HG02970 (cell line): ENCODE results near the gene ZNF500.

Experiments used
- ATAC-seq: cut with Tn5 transposase; IDR thresholded peaks from one replicate; pipeline ENCODE4 v1.9.1; 2021; ENCODE audit warnings: mild to moderate bottlenecking, moderate library complexity, moderate number of reproducible peaks; ENCODE audit not compliant: unreplicated experiment, low FRiP score

Gene ZNF500

DNA sequence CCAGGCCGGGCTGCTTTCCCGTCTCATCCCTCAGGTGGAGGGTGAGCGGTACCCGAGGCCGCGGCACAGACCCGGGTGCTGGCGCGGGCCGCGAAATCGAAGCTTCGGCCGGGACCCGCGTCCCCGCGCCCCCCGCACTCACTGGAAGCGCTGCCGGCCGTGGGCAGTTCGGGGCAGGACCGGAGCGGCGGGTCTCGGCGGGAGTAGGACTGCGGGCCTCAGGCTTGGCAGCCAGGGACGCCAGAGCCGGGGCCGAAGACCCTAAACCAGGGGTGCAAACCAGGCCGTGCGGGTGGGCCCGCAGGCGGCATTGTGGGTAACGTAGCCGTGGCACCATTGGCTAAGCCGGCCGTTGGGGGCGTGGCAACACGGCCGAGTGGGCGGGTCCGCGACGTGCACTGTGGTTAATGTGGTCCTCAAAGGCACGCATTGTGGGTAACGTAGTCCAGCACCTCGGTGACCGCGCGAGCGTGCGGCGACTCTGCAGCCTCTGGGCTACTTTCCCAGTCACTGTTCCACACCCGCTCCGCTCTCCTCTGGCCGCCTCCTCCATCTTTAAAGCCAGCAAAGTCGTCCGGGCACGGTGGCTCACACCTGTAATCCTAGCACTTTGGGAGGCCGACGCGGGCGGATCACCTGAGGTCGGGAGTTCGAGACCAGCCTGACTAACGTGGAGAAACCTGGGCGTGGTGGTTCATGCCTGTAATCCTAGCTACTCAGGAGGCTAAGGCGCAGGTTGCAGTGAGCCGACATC is at the start of gene ZNF500:
Gene ZNF500, minus strand, starts transcription at position 288 of the 754 bp plus-strand sequence. CDS start 1,184 bp downstream, outside the sequence.
- ATAC-seq, result peak; percentile 83

- ATAC-seq, result no peak
Observed at GRCh38 chr16:4814542-4815173, 47.7 kb upstream of the ZNF500 start.

GRCh38 chr16:4814046-4814445 is 47.1 kb upstream of the ZNF500 start:
- ATAC-seq, result no peak

GRCh38 chr16:4813251-4814003 is 46.5 kb upstream of the ZNF500 start:
- no peak for ATAC-seq

- no peak for ATAC-seq
Observed at GRCh38 chr16:4811773-4812172, 44.8 kb upstream of the ZNF500 start.

- ATAC-seq, result no peak
Observed at GRCh38 chr16:4811242-4811641, 44.3 kb upstream of the ZNF500 start.

DNA sequence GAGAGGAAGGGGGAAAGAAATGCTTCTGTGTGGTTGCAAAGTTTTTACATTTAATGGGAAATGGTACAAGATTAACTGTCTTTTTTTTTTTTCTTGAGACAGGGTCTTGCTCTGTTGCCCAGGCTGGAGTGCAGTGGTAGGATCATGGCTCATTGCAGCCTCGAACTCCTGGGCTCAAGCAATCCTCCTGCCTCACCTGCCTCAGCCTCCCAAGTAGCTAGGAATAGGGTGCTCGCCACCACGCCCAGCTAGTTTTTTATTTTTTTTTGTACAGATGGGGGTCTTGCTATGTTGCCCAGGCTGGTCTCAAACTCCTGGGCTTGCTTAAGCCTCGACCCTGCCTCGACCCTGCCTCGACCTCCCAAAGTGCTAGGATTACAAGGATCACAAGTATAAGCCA is 39.3 kb upstream of the ZNF500 start:
- no peak for ATAC-seq

- no peak for ATAC-seq
Observed at GRCh38 chr16:4805231-4805630, 38.3 kb upstream of the ZNF500 start.

GRCh38 chr16:4803898-4804762 is 37.2 kb upstream of the ZNF500 start:
- no peak for ATAC-seq

- no peak for ATAC-seq
Observed at GRCh38 chr16:4803401-4803844, 36.5 kb upstream of the ZNF500 start.

- peak; percentile 86 for ATAC-seq
Observed at GRCh38 chr16:4802659-4803287, 35.8 kb upstream of the ZNF500 start.

DNA sequence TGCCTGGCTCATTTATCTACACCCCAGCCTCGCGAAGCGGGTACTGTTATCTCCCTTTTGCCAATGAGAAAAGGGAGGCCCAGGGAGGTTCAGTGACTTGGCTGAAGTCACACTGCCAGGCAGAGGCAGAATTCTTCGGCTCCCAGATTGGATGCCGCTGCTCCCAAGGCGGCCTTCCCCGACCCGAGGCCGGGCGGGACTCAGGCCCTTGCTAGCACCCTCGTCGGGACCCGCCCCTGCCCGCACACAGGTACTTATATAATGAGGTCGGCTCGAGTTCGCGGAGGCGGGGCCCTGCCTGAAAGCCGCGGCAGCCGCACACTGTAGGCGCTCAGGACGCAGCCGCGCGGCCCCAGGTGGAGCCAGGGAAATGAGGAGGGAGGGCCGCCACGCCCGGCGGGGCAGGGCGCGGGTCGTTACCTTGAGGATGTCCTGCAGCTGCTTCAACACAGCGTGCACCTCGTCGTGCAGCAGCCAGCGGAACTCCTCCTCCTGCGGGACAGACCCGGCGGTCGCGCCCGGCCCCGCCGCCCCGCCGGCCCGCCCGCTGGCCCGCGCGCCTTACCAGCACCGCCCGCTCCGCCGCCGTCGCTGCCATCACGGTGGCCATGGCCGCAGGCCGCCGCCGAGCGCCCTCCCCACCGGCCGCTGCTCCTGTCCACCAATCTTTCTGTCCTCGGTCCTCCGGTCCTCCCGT is 35.1 kb upstream of the ZNF500 start, which contains the start of gene ROGDI:
Gene ROGDI, minus strand, starts transcription at position 672 of the 697 bp plus-strand sequence. Its CDS starts 62 bp downstream, at position 610.
- peak; percentile 41 for ATAC-seq

DNA sequence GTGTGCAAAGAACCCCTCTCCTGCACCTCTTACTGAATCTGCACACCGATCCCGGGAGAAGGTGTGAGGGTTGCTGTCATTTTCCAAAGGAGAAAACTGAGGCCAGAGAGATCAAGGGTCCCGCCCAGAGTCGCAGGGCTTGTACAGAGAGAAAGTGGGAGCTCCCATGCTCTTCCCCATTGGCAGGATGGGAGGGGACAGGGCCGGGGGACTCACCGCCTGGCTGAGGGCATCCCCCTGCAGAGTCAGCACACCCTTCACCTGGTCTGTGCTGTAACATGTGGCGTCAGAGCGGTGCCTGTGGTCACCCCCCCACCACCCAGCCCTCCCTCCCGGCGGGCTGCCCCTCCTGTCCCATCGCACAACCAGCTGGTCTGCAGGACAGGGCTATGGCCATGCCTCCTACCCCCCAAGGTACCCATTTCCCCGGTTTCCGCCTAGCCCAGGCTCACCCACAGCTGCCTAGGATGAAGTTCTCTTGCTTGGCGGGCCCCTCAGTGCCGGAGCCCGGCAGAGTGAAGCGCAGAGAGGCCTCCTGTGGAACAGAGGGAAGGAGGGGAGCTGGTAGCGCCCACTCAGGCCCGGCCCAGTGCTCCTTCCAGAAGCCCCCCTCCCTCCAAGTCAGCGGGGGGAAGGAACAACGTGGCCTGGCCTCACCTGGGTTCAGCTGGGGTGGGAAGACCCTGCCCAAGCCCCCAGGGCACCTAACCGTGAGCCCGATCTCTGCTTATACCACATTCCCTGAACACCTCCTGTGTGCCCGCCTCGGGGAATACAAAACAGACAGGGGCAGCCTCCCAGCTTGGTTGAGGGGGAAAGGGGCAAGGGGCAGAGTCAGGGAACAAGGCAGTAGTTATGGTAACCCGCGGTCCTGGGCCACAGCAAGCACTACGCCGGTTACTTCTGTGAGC is 34.3 kb upstream of the ZNF500 start:
- no peak for ATAC-seq

- no peak for ATAC-seq
Observed at GRCh38 chr16:4800290-4801041, 33.5 kb upstream of the ZNF500 start.

- ATAC-seq, result no peak
Observed at GRCh38 chr16:4799171-4799855, 32.4 kb upstream of the ZNF500 start.

DNA sequence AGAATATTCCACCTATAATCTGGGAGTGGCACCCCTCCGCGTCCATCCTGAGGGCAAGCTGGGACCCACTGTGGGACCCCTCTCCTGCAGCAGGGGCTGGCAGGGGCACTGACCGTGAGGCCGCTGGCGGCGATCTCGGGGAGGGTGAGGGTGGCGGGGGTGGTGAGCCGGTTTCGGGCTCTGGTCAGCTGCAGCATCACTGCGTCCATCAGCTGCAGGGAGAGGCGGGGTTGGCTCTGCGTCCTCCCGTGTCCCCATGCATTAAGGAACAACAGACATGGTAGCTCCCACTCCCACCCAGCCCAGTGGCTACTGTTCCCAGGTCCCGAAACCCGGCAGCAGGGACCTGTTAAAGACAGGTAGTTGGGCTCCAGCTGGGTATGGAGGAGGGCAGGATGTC is 31.5 kb upstream of the ZNF500 start:
- ATAC-seq, result no peak

DNA sequence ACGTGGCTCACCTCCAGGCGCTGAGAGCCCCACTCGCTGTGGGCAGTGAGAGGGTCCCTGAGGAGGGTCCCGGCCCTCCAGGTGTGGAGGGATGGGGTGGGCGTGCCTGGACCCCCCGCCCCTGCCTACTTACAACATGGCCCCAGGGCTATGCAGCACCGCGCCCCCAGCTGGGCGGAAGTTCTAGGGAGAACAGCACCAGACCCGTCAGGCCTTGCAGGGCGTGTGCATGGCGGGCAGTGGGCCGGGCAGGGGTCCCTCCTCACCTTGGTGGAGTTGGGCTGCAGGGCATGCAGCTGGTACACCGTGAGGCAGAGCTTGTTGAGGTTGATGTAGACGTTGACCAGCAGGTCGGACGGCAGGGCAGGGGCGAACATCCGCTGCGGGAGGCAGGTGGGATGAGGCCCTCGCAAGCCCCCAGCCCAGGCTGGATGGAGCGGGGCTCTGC is 30.9 kb upstream of the ZNF500 start:
- no peak for ATAC-seq
